H9 (cell line): ENCODE measurements around the gene MEPE. TPM values are rescaled to one million over a fixed set of nuclear protein-coding genes. Genes with fewer than 3 reads are reported as not detected.

Source experiments
- DNase-seq: peaks from one replicate; pipeline ENCODE4 v3.0.0-alpha.2; 2017
- H2AFZ ChIP-seq: one replicate; pipeline ENCODE4 v1.6.1; 2013; ENCODE audit warnings: mild to moderate bottlenecking, low read length, control low read depth, moderate library complexity
- H2AK5ac ChIP-seq: 2 replicates; pipeline ENCODE4 v1.6.1; 2013; ENCODE audit warnings: low read length, control low read depth, mixed read lengths; ENCODE audit not compliant: insufficient read length
- H2BK120ac ChIP-seq: one replicate; pipeline ENCODE4 v1.6.1; 2013; ENCODE audit warnings: low read depth, mild to moderate bottlenecking, low read length, control low read depth, inconsistent platforms; ENCODE audit not compliant: poor library complexity, severe bottlenecking
- H2BK12ac ChIP-seq: 2 replicates; pipeline ENCODE4 v1.6.1; 2013; ENCODE audit warnings: low read length, control low read depth, mixed read lengths, low read depth; ENCODE audit not compliant: insufficient read length
- H2BK15ac ChIP-seq: 2 replicates; pipeline ENCODE4 v1.6.1; 2013; ENCODE audit warnings: low read depth, low read length, control low read depth
- H2BK20ac ChIP-seq: one replicate; pipeline ENCODE4 v1.6.1; 2013; ENCODE audit warnings: low read depth, mild to moderate bottlenecking, low read length, control low read depth, inconsistent platforms; ENCODE audit not compliant: poor library complexity, severe bottlenecking
- H2BK5ac ChIP-seq: 2 replicates; pipeline ENCODE4 v1.6.1; 2013; ENCODE audit warnings: low read length, control low read depth, mixed read lengths; ENCODE audit not compliant: insufficient read length
- H3K14ac ChIP-seq: 2 replicates; pipeline ENCODE4 v1.6.1; 2013; ENCODE audit warnings: low read length, control low read depth; ENCODE audit not compliant: insufficient read depth
- H3K18ac ChIP-seq: 2 replicates; pipeline ENCODE4 v1.6.1; 2013; ENCODE audit warnings: low read depth, mild to moderate bottlenecking, mixed read lengths, low read length, control low read depth; ENCODE audit not compliant: insufficient read length
- H3K23ac ChIP-seq: 2 replicates; pipeline ENCODE4 v1.6.1; 2013; ENCODE audit warnings: low read length, control low read depth, mixed read lengths, low read depth; ENCODE audit not compliant: insufficient read length
- H3K23me2 ChIP-seq: 2 replicates; pipeline ENCODE4 v1.6.1; 2013; ENCODE audit warnings: low read depth, mild to moderate bottlenecking, mixed read lengths, low read length, control low read depth; ENCODE audit not compliant: insufficient read length, poor library complexity, severe bottlenecking
- H3K27ac ChIP-seq: 2 replicates; pipeline ENCODE4 v1.5.1; 2013; ENCODE audit warnings: low read length, control low read depth, mixed read lengths, low read depth; ENCODE audit not compliant: insufficient read length
- H3K27me3 ChIP-seq: 2 replicates; pipeline ENCODE4 v1.6.1; 2013; ENCODE audit warnings: low read length, control low read depth, inconsistent platforms; ENCODE audit not compliant: insufficient read depth
- H3K4ac ChIP-seq: 2 replicates; pipeline ENCODE4 v1.6.1; 2013; ENCODE audit warnings: low read depth, mild to moderate bottlenecking, control low read depth, inconsistent platforms, low read length, moderate library complexity
- H3K4me1 ChIP-seq: 2 replicates; pipeline ENCODE4 v1.6.1; 2013; ENCODE audit warnings: low read length, control low read depth, inconsistent platforms; ENCODE audit not compliant: insufficient read depth
- H3K4me2 ChIP-seq: 2 replicates; pipeline ENCODE4 v1.6.1; 2013; ENCODE audit warnings: low read length, control low read depth, mixed read lengths; ENCODE audit not compliant: insufficient read length, insufficient read depth
- H3K56ac ChIP-seq: 2 replicates; pipeline ENCODE4 v1.6.1; 2013; ENCODE audit warnings: low read depth, mild to moderate bottlenecking, mixed read lengths, low read length, control low read depth; ENCODE audit not compliant: insufficient read length
- H3K79me1 ChIP-seq: 2 replicates; pipeline ENCODE4 v1.6.1; 2013; ENCODE audit warnings: low read depth, mild to moderate bottlenecking, moderate library complexity, low read length, control low read depth, inconsistent platforms; ENCODE audit not compliant: insufficient read depth, poor library complexity, severe bottlenecking
- H3K79me2 ChIP-seq: 2 replicates; pipeline ENCODE4 v1.6.1; 2013; ENCODE audit warnings: low read length, control low read depth, inconsistent platforms; ENCODE audit not compliant: insufficient read depth
- H3K9ac ChIP-seq: 2 replicates; pipeline ENCODE4 v1.6.1; 2013; ENCODE audit warnings: low read length, control low read depth, mixed read lengths; ENCODE audit not compliant: insufficient read length; ENCODE audit errors: extremely low read depth
- H3K9me3 ChIP-seq: one replicate; pipeline ENCODE4 v1.6.1; 2013; ENCODE audit warnings: low read depth, low read length, inconsistent platforms; ENCODE audit not compliant: control insufficient read depth
- H3T11ph ChIP-seq: one replicate; pipeline ENCODE4 v1.6.1; 2013; ENCODE audit warnings: mild to moderate bottlenecking, low read length, control low read depth, inconsistent platforms
- H4K20me1 ChIP-seq: one replicate; pipeline ENCODE4 v1.6.1; 2013; ENCODE audit not compliant: control insufficient read depth, insufficient read length, insufficient read depth
- H4K5ac ChIP-seq: 2 replicates; pipeline ENCODE4 v1.6.1; 2013; ENCODE audit warnings: low read depth, mild to moderate bottlenecking, mixed read lengths, low read length, control low read depth; ENCODE audit not compliant: insufficient read length
- H4K8ac ChIP-seq: replicated peaks from 2 replicates; pipeline ENCODE4 v1.6.1; 2013; ENCODE audit warnings: low read length, control low read depth, mixed read lengths, low read depth; ENCODE audit not compliant: insufficient read length
- H4K91ac ChIP-seq: 2 replicates; pipeline ENCODE4 v1.6.1; 2013; ENCODE audit warnings: low read depth, mild to moderate bottlenecking, moderate library complexity, mixed read lengths, low read length, control low read depth; ENCODE audit not compliant: insufficient read length
- H3K27ac Mint-ChIP-seq, 3 experiments: 2 replicates in 2 of 3; 3 replicates in 1 of 3; pipeline ENCODE4 v1.8.0; 2020 to 2021; ENCODE audit warnings: mixed read lengths in 3 of 3, mild to moderate bottlenecking in 1 of 3, moderate library complexity in 1 of 3
- H3K27me3 Mint-ChIP-seq: 2 replicates; pipeline ENCODE4 v1.8.0; 2021; ENCODE audit warnings: low read depth, mild to moderate bottlenecking, moderate library complexity, mixed read lengths
- H3K36me3 Mint-ChIP-seq, 3 experiments: 2 replicates in 2 of 3; 3 replicates in 1 of 3; pipeline ENCODE4 v1.8.0; 2020 to 2021; ENCODE audit warnings: low read depth in 3 of 3, mixed read lengths in 3 of 3; ENCODE audit not compliant: insufficient read depth in 1 of 3
- H3K4me1 Mint-ChIP-seq, 2 experiments: 2 replicates each; pipeline ENCODE4 v1.8.0; 2020; ENCODE audit warnings: mixed read lengths in 2 of 2
- H3K4me3 Mint-ChIP-seq, 2 experiments: 2 replicates in 1 of 2; 3 replicates in 1 of 2; pipeline ENCODE4 v1.8.0; 2020 to 2021; ENCODE audit warnings: mild to moderate bottlenecking in 2 of 2, mixed read lengths in 2 of 2, moderate library complexity in 1 of 2
- H3K9me3 Mint-ChIP-seq, 2 experiments: 2 replicates in 1 of 2; 3 replicates in 1 of 2; pipeline ENCODE4 v1.8.0; 2020; ENCODE audit warnings: mild to moderate bottlenecking in 2 of 2, mixed read lengths in 2 of 2, moderate library complexity in 1 of 2
- WGBS: extraction: QIAGEN DNeasy Blood & Tissue Kit; methylation state at CpG from one replicate; pipeline ENCODE4 v1.1.7; 2013; ENCODE audit warnings: missing lambda C conversion rate, low lambda C conversion rate, mixed read lengths; ENCODE audit not compliant: insufficient read length; ENCODE audit errors: extremely low coverage; 5-methylcytosine and 5-hydroxymethylcytosine counted together
- total RNA-seq: library from RNA; stranded (reverse); gene quantifications from 2 replicates; pipeline ENCODE4 v1.2.1, GENCODE V29; 2021
- TF ChIP-seq, protein P1 (sequence below): fragments of 200-600 bp; sonication (generic); conservative IDR thresholded peaks from 3 replicates; pipeline ENCODE4 v1.8.0; 2021; ENCODE audit warnings: antibody characterized with exemption, mild to moderate bottlenecking

The MEPE gene
- total RNA-seq, 1 experiment from 2014 or later, result not detected

DNA sequence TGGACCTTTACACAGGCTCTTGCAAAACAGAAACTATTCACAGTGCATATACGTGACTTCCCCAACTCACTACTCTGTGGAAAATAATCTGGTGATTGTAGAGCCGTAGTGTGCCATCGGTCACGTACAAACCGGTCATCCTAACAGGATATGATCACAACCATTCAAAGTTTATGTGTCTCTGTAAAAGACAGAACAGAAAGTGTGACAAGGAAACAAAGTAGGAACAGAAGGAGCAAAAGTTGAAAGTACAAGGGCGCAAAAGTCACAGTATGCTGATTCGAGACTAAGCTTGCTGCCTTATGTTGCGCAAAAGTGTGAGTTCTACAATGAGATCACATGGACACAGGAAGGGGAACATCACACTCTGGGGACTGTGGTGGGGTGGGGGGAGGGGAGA, 18.6 kb downstream of the MEPE start:
- H3K9me3 ChIP-seq, result no peaks in the 10 kb centered on the region
- no peaks in the 10 kb centered on the region; a peak in 1 of 7 replicates for H3K36me3 Mint-ChIP-seq
- no peaks in the 10 kb centered on the region for H3K27me3 Mint-ChIP-seq

More for the DNA sequence above, 18.6 kb downstream of the MEPE start:
- no peak overlapping the region for H3K4me2 ChIP-seq
- H2BK120ac ChIP-seq, result no peak overlapping the region
- no peak for DNase-seq
- no peak overlapping the region for H3K4ac ChIP-seq
- Mint-ChIP-seq H3K27ac (no peak overlapping the region), H3K9me3 (no peaks in the 10 kb centered on the region), H3K4me3 (no peak overlapping the region), H3K4me1 (peaks cover 12 to 29% of the 10 kb centered on the region in 2 experiments)
- WGBS, result no CpG with 5 or more reads among the region's 8 CpGs
- H2BK12ac ChIP-seq, result no peak overlapping the region
- H4K8ac ChIP-seq, result no peak overlapping the region
- H3K18ac ChIP-seq, result no peak overlapping the region
- H3K14ac ChIP-seq, result no peak overlapping the region
- H3K9ac ChIP-seq, result no peak overlapping the region
- H3K27ac ChIP-seq, result no peak overlapping the region
- H4K5ac ChIP-seq, result no peak overlapping the region
- no peak overlapping the region for H4K91ac ChIP-seq
- H3T11ph ChIP-seq, result no peak overlapping the region
- H2AK5ac ChIP-seq, result no peak overlapping the region
- H3K23ac ChIP-seq, result no peak overlapping the region
- no peak overlapping the region for H3K56ac ChIP-seq
- no peaks in the 10 kb centered on the region for H4K20me1 ChIP-seq
- no peak overlapping the region for H2AFZ ChIP-seq
- no peak overlapping the region for H2BK20ac ChIP-seq
- H2BK15ac ChIP-seq, result no peak overlapping the region
- peaks cover 2% of the 10 kb centered on the region for H3K23me2 ChIP-seq
- peaks cover 8% of the 10 kb centered on the region; the same call in 1 of the 2 replicates for H3K4me1 ChIP-seq
- no peaks in the 10 kb centered on the region for H3K79me2 ChIP-seq
- TF ChIP-seq, protein P1, sequence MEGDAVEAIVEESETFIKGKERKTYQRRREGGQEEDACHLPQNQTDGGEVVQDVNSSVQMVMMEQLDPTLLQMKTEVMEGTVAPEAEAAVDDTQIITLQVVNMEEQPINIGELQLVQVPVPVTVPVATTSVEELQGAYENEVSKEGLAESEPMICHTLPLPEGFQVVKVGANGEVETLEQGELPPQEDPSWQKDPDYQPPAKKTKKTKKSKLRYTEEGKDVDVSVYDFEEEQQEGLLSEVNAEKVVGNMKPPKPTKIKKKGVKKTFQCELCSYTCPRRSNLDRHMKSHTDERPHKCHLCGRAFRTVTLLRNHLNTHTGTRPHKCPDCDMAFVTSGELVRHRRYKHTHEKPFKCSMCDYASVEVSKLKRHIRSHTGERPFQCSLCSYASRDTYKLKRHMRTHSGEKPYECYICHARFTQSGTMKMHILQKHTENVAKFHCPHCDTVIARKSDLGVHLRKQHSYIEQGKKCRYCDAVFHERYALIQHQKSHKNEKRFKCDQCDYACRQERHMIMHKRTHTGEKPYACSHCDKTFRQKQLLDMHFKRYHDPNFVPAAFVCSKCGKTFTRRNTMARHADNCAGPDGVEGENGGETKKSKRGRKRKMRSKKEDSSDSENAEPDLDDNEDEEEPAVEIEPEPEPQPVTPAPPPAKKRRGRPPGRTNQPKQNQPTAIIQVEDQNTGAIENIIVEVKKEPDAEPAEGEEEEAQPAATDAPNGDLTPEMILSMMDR, result no peak
- H2BK5ac ChIP-seq, result no peak overlapping the region
- no peaks in the 10 kb centered on the region; the same call in 1 of the 2 replicates for H3K27me3 ChIP-seq
- no peaks in the 10 kb centered on the region for H3K79me1 ChIP-seq
